MG63 (cell line): ENCODE results near the gene CD6. TPM values are rescaled to one million over a fixed set of nuclear protein-coding genes. Genes with fewer than 3 reads are reported as not detected.

Experiments used
- DNase-seq: peaks from one replicate; pipeline ENCODE4 v3.0.0-alpha.2; 2020
- H3K27me3 ChIP-seq: fragments of 250-450 bp; sonication (Bioruptor Pico); 2 replicates; pipeline ENCODE4 v1.5.1; 2020; ENCODE audit warnings: mild to moderate bottlenecking, moderate library complexity
- H3K36me3 ChIP-seq: fragments of 250-450 bp; sonication (Bioruptor Pico); 2 replicates; pipeline ENCODE4 v1.5.1; 2020; ENCODE audit warnings: mild to moderate bottlenecking, moderate library complexity
- H3K4me3 ChIP-seq: fragments of 250-450 bp; sonication (Bioruptor Pico); 2 replicates; pipeline ENCODE4 v1.5.1; 2020; ENCODE audit warnings: mild to moderate bottlenecking, moderate library complexity
- H3K9me3 ChIP-seq: fragments of 250-450 bp; sonication (Bioruptor Pico); 2 replicates; pipeline ENCODE4 v1.5.1; 2020; ENCODE audit warnings: mild to moderate bottlenecking, moderate library complexity
- total RNA-seq: library from RNA; depleted of rRNA; stranded (reverse); fragments of >200 nt; shearing (Covaris generic); gene quantifications from 2 replicates; pipeline ENCODE4 v1.2.3, GENCODE V29; 2014; ENCODE audit warnings: low replicate concordance

Gene CD6
- total RNA-seq, 1 experiment from 2014 or later: not detected

DNA sequence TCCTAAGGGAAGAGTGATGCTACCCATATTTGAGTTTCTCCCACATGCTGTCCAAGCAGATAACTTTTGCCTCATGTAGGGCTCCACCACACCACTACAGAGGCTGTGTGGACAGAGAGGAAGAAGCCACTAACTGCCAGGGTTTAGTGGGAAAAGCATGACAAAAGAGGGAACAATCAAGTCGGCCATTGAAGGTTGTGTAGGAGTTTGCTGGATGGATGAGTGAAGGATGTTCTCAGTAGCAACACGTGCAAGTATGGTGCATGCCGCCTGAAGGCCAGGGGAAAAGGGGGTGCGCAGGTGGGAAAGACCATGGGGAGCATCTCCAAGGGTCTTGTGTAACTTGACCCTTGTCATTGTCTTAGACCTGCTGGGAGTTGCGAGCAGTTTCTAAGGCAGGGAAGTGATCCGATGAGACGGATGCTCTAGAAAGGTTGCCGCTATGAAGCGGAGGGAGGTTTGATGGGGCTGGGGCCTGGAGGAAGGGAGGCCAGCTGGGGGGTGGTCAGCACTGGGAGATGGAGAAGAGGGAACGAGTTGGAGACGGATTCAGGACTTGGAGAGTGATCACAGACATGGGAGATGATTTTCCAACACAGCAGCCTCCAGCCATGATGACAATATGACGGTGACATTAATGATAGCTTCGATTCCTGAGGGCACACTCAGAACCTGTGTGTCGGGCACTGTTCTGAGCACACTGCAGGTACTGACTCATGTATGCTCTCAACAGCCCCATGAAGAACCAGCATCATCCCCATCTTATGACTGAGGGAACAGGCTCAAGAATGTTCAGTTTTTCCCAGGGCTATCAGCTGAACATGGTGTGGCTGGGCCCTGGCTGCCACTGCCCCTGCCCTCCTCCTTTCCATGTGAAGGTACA lies 53.7 kb downstream of the CD6 start:
- DNase-seq: no peak
- no peaks in the 10 kb centered on the region for H3K9me3 ChIP-seq
- no peak overlapping the region for H3K4me3 ChIP-seq
- no peaks in the 10 kb centered on the region for H3K27me3 ChIP-seq
- H3K36me3 ChIP-seq: no peaks in the 10 kb centered on the region

DNA sequence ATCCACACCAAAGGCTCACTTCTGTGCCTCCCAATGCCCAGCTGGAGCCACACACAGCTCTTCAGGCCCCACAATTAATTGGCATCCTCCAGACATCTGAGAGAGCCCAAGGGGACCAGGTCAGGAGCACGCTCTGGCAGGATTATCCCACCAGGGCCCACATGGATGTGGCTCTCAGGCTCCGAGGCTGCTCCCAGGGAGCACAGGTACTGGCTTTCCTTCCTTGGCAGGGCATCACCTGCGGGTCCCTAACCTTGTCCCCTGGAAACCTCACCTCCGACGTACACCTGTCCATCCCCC lies 54.3 kb downstream of the CD6 start:
- H3K36me3 ChIP-seq: no peaks in the 10 kb centered on the region
- no peaks in the 10 kb centered on the region for H3K9me3 ChIP-seq
- H3K27me3 ChIP-seq: no peaks in the 10 kb centered on the region

DNA sequence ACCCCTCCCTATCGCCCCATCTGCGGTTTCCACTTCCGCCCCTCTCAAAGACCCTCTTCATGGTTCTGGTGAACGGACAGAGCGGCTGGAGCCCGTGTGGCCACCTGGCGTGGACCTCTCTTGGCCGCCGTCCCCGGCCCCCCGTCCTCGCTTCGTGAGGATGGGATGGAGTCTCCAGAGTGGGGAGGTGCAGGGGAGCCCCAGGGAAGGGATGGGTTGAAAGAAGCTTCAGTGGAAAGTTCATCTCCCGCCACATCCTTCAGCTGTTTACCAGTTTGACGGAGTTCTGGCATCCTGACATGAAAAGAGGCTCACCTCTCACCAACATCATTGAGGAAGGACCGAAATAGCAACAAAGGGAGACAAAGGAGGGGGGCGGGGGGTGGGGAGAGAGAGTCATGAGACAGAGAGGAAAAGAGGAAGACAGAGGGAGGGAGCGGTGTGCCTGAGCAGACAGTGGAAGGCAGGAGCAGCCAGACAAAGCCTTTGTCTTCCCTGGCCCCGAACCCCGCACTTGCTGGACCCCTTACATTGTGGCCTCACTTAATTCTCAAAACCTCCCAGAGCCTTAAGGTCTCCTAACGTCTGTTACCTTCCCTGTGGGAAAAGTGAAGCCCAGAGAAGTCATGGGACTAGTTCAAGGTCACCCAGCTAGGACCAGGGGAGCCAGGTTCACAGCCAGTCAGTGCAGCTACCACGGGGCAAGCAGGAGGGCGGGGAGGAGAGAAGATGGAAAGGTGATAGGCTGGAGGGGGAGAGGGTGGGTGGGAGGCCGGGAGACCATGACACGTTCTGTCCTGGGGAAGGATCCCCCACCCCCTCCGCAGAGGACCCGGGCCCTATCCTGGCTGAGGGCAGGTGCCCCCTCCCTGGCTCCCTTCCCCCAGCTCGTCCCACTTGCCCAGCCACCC lies 54.9 kb downstream of the CD6 start:
- H3K4me3 ChIP-seq: no peak overlapping the region
- H3K9me3 ChIP-seq: no peaks in the 10 kb centered on the region
- no peak for DNase-seq
- H3K36me3 ChIP-seq: no peaks in the 10 kb centered on the region
- no peaks in the 10 kb centered on the region for H3K27me3 ChIP-seq

More for the DNA sequence above, 54.3 kb downstream of the CD6 start:
- DNase-seq: no peak
- H3K4me3 ChIP-seq: no peak overlapping the region

GRCh38 chr11:61027141-61027840 lies 55.8 kb downstream of the CD6 start:
- DNase-seq: no peak

DNA sequence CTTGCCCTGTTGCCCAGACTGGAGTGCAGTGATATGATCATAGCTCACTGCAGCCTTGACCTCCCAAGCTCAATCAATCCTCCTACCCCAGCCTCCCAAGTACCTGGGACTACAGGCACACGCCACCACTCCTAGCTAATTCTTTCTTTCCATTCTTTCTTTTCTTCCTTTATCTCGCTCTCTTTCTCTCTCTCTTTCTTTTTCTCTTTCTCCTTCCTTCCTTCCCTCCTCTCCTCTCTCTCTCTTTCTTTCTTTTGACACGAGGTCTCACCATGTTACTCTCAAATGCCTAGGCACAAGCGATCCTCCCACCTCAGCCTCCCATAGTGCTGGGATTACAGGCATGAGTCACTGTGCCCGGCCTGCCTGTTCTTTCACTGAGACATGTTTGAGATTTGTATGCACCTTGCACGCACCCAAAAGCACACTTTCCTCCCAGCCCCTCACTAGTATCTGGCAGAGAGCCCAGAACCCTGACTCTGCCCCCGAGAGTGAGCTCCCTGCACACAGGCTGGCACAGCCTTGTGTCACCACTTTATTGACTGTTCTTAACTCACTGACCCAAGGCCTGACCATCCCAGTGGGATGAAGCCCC lies 56.8 kb downstream of the CD6 start:
- no peak overlapping the region for H3K4me3 ChIP-seq
- no peaks in the 10 kb centered on the region for H3K9me3 ChIP-seq
- no peaks in the 10 kb centered on the region for H3K27me3 ChIP-seq
- DNase-seq: peak; percentile 9
- H3K36me3 ChIP-seq: no peaks in the 10 kb centered on the region

More at GRCh38 chr11:61027141-61027840, 55.8 kb downstream of the CD6 start:
- Histone ChIP-seq H3K27me3 (no peaks in the 10 kb centered on the region), H3K4me3 (no peak overlapping the region), H3K9me3 (no peaks in the 10 kb centered on the region), H3K36me3 (no peaks in the 10 kb centered on the region)

GRCh38 chr11:61032824-61033223 lies 61.3 kb downstream of the CD6 start:
- Histone ChIP-seq H3K9me3 (no peaks in the 10 kb centered on the region), H3K27me3 (no peaks in the 10 kb centered on the region), H3K36me3 (no peaks in the 10 kb centered on the region), H3K4me3 (no peak overlapping the region)
- no peak for DNase-seq

DNA sequence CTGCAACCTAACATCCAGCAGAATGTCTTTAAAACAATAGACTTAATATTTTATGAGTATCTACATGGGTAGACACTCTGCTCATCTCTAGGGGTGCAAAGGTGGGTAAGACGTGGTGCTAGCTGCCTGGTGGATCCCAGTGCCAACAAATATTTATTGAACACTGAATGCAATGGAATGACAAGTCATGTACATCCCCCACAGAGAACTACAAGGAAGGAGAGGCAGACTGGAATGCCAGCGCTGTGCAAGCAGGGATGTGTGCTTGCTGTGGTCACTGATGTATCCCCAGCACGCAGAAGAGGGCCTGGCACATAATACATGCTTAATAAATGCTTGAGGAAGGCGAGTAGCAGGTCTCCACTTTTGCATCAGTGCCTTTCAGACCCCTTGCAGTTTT lies 61.9 kb downstream of the CD6 start:
- DNase-seq: no peak

DNA sequence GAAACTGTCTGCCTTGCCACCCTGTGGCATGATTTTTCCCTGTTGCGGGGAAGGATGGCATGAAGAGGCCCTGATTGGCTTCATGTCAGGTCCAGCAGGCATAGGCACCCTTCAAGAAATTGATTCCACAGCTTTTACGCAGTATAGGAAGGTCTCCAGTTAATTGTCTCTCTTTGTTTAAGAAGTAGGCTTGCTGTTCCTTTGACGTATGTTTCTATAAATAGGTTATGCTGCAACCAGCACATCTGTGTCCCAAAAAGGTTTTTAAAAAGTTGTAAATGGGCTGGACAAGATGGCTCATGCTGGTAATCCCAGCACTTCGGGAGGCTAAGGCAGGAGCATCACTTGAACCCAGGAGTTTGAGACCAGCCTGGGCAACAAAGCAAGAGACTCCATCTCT lies 62.6 kb downstream of the CD6 start:
- Histone ChIP-seq H3K27me3 (no peaks in the 10 kb centered on the region), H3K4me3 (no peak overlapping the region), H3K9me3 (no peaks in the 10 kb centered on the region), H3K36me3 (no peaks in the 10 kb centered on the region)
- no peak for DNase-seq

More for the DNA sequence above, 61.9 kb downstream of the CD6 start:
- H3K4me3 ChIP-seq: no peak overlapping the region
- no peaks in the 10 kb centered on the region for H3K36me3 ChIP-seq
- no peaks in the 10 kb centered on the region for H3K27me3 ChIP-seq
- no peaks in the 10 kb centered on the region for H3K9me3 ChIP-seq

- no peak for DNase-seq
These were observed 63.4 kb downstream of the CD6 start for GRCh38 chr11:61034704-61035525.

GRCh38 chr11:61035526-61035835 lies 64.0 kb downstream of the CD6 start:
- H3K4me3 ChIP-seq: no peak overlapping the region
- H3K36me3 ChIP-seq: no peaks in the 10 kb centered on the region
- DNase-seq: no peak
- no peaks in the 10 kb centered on the region for H3K27me3 ChIP-seq
- H3K9me3 ChIP-seq: no peaks in the 10 kb centered on the region

More at GRCh38 chr11:61034704-61035525, 63.4 kb downstream of the CD6 start:
- Histone ChIP-seq H3K36me3 (no peaks in the 10 kb centered on the region), H3K27me3 (no peaks in the 10 kb centered on the region), H3K4me3 (no peak overlapping the region), H3K9me3 (no peaks in the 10 kb centered on the region)

GRCh38 chr11:61037441-61038093 lies 66.1 kb downstream of the CD6 start:
- no peaks in the 10 kb centered on the region for H3K9me3 ChIP-seq
- peak; percentile 66 for DNase-seq
- no peak overlapping the region for H3K4me3 ChIP-seq
- H3K36me3 ChIP-seq: no peaks in the 10 kb centered on the region
- H3K27me3 ChIP-seq: no peaks in the 10 kb centered on the region

- H3K4me3 ChIP-seq: no peak overlapping the region
- H3K9me3 ChIP-seq: no peaks in the 10 kb centered on the region
- no peak for DNase-seq
- H3K36me3 ChIP-seq: no peaks in the 10 kb centered on the region
- H3K27me3 ChIP-seq: no peaks in the 10 kb centered on the region
These were observed 68.4 kb downstream of the CD6 start for GRCh38 chr11:61039916-61040315.

- Histone ChIP-seq H3K27me3 (no peaks in the 10 kb centered on the region), H3K36me3 (no peaks in the 10 kb centered on the region), H3K4me3 (no peak overlapping the region), H3K9me3 (no peaks in the 10 kb centered on the region)
- peak; percentile 55 for DNase-seq
These were observed 70.5 kb downstream of the CD6 start for GRCh38 chr11:61041755-61042518.

GRCh38 chr11:61042537-61042936 lies 71.1 kb downstream of the CD6 start:
- Histone ChIP-seq H3K4me3 (no peak overlapping the region), H3K9me3 (no peaks in the 10 kb centered on the region), H3K27me3 (no peaks in the 10 kb centered on the region), H3K36me3 (no peaks in the 10 kb centered on the region)
- no peak for DNase-seq

DNA sequence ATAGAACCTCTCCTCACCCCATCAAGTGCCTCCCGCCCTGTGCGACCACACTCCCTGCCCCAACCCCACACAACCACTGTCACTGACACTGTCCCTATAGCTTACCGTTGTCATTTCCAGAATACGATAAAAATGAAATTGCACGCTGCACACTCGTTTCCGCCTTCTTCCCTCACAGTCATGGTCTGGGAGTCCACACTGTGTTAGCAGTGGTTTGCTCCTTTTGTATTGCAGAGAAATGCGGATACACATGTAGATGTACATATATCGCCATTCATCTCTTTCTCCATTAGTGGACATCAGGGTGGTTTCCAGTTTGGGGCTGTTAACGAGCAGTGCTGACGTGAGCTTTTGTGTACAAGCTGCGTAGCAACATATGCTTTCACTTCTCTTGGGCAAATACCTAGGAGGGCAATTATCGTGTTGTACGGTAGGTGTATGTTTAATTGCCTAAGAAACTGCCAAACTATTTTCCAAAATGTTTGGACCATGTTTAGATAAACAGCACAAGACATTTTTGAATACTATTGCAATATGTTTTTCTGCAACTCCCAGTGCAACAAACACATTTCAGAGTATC lies 71.6 kb downstream of the CD6 start:
- H3K4me3 ChIP-seq: no peak overlapping the region
- no peaks in the 10 kb centered on the region for H3K27me3 ChIP-seq
- no peaks in the 10 kb centered on the region for H3K36me3 ChIP-seq
- H3K9me3 ChIP-seq: no peaks in the 10 kb centered on the region
- no peak for DNase-seq
